T-helper 17 cell (primary cell): ENCODE results near the gene TTR. TPM values are rescaled to one million over a fixed set of nuclear protein-coding genes. Genes with fewer than 3 reads are reported as not detected.

Source experiments
- ATAC-seq: fragments of 150-1000 bp; cut with Tn5 transposase; 2 replicates; pipeline ENCODE4 v1.10.0; 2021; ENCODE audit warnings: mild to moderate bottlenecking, moderate library complexity
- DNase-seq, 3 donors: peaks; one replicate each; pipeline versions ENCODE4 v3.0.0 to v3.0.0-alpha.2; 2020 to 2021
- H3K9me3 ChIP-seq: one replicate; pipeline ENCODE4 v1.7.0; 2013; ENCODE audit warnings: low read length, mild to moderate bottlenecking; ENCODE audit not compliant: control insufficient read depth, poor library complexity, severe bottlenecking
- H3K27ac Mint-ChIP-seq: one replicate; pipeline ENCODE4 v1.8.0; 2022; ENCODE audit warnings: mild to moderate bottlenecking, moderate library complexity, mixed read lengths
- H3K27me3 Mint-ChIP-seq: one replicate; pipeline ENCODE4 v1.8.0; 2022; ENCODE audit warnings: mixed read lengths
- H3K36me3 Mint-ChIP-seq: one replicate; pipeline ENCODE4 v1.8.0; 2022; ENCODE audit warnings: low read depth, mixed read lengths
- H3K4me1 Mint-ChIP-seq: one replicate; pipeline ENCODE4 v1.8.0; 2022; ENCODE audit warnings: mild to moderate bottlenecking, mixed read lengths
- H3K4me3 Mint-ChIP-seq: one replicate; pipeline ENCODE4 v1.8.0; 2022; ENCODE audit warnings: mild to moderate bottlenecking, moderate library complexity, mixed read lengths
- total RNA-seq, 4 donors: library from RNA in 2 of 4; stranded (reverse) in 2 of 4; gene quantifications; one replicate each; pipeline ENCODE4 v1.2.3 and lab custom pipeline; 2022 to 2026

TTR gene
- total RNA-seq, 2 donors from 2014 or later: not detected

- ATAC-seq: no peak
- no peaks in the 10 kb centered on the region for H3K4me1 Mint-ChIP-seq
- H3K4me3 Mint-ChIP-seq: no peak overlapping the region
- H3K9me3 ChIP-seq: no peaks in the 10 kb centered on the region
- no peaks in the 10 kb centered on the region for H3K36me3 Mint-ChIP-seq
- no peak for DNase-seq
- no peak overlapping the region for H3K27ac Mint-ChIP-seq
- peaks cover 30% of the 10 kb centered on the region for H3K27me3 Mint-ChIP-seq
These were observed 18.9 kb downstream of the TTR start for GRCh38 chr18:31610286-31611205.

- H3K4me1 Mint-ChIP-seq: no peaks in the 10 kb centered on the region
- DNase-seq: no peak
- H3K4me3 Mint-ChIP-seq: no peak overlapping the region
- H3K27me3 Mint-ChIP-seq: peaks cover 32% of the 10 kb centered on the region
- no peak for ATAC-seq
- H3K9me3 ChIP-seq: no peaks in the 10 kb centered on the region
- H3K27ac Mint-ChIP-seq: no peak overlapping the region
- no peaks in the 10 kb centered on the region for H3K36me3 Mint-ChIP-seq
These were observed 19.8 kb downstream of the TTR start for GRCh38 chr18:31611511-31611910.

GRCh38 chr18:31612124-31612523 is 20.4 kb downstream of the TTR start:
- H3K27me3 Mint-ChIP-seq: peaks cover 38% of the 10 kb centered on the region
- ATAC-seq: no peak

GRCh38 chr18:31614044-31614443 is 22.4 kb downstream of the TTR start:
- ATAC-seq (no peak), DNase-seq (no peak)
- no peak overlapping the region for H3K27ac Mint-ChIP-seq
- no peaks in the 10 kb centered on the region for H3K36me3 Mint-ChIP-seq
- peaks cover 40% of the 10 kb centered on the region for H3K27me3 Mint-ChIP-seq
- H3K4me1 Mint-ChIP-seq: no peaks in the 10 kb centered on the region
- no peak overlapping the region for H3K4me3 Mint-ChIP-seq
- H3K9me3 ChIP-seq: no peaks in the 10 kb centered on the region

More at GRCh38 chr18:31612124-31612523, 20.4 kb downstream of the TTR start:
- DNase-seq: no peak
- Mint-ChIP-seq H3K36me3 (no peaks in the 10 kb centered on the region), H3K4me3 (no peak overlapping the region), H3K27ac (no peak overlapping the region), H3K4me1 (no peaks in the 10 kb centered on the region)
- no peaks in the 10 kb centered on the region for H3K9me3 ChIP-seq

- Mint-ChIP-seq H3K27ac (no peak overlapping the region), H3K27me3 (peaks cover 21% of the 10 kb centered on the region), H3K36me3 (no peaks in the 10 kb centered on the region), H3K4me3 (no peak overlapping the region), H3K4me1 (no peaks in the 10 kb centered on the region)
- H3K9me3 ChIP-seq: no peaks in the 10 kb centered on the region
- DNase-seq (no peak), ATAC-seq (no peak)
These were observed 24.9 kb downstream of the TTR start for GRCh38 chr18:31616586-31616985.

- no peaks in the 10 kb centered on the region for H3K9me3 ChIP-seq
- Mint-ChIP-seq H3K4me1 (no peaks in the 10 kb centered on the region), H3K27me3 (peaks cover 15% of the 10 kb centered on the region), H3K27ac (no peak overlapping the region), H3K36me3 (no peaks in the 10 kb centered on the region), H3K4me3 (no peak overlapping the region)
- ATAC-seq (no peak), DNase-seq (no peak)
These were observed 25.5 kb downstream of the TTR start for GRCh38 chr18:31617031-31617717.

- no peak for ATAC-seq
- Mint-ChIP-seq H3K36me3 (no peaks in the 10 kb centered on the region), H3K4me1 (no peaks in the 10 kb centered on the region), H3K27ac (no peak overlapping the region), H3K4me3 (no peak overlapping the region), H3K27me3 (peaks cover 14% of the 10 kb centered on the region)
- DNase-seq: no peak
- no peaks in the 10 kb centered on the region for H3K9me3 ChIP-seq
These were observed 27.1 kb downstream of the TTR start for GRCh38 chr18:31618801-31619200.

- Mint-ChIP-seq H3K36me3 (no peaks in the 10 kb centered on the region), H3K27ac (no peak overlapping the region), H3K27me3 (peaks cover 14% of the 10 kb centered on the region), H3K4me1 (no peaks in the 10 kb centered on the region), H3K4me3 (no peak overlapping the region)
- DNase-seq (no peak), ATAC-seq (no peak)
- no peaks in the 10 kb centered on the region for H3K9me3 ChIP-seq
These were observed 27.6 kb downstream of the TTR start for GRCh38 chr18:31619291-31619690.

- peaks cover 4% of the 10 kb centered on the region for H3K27me3 Mint-ChIP-seq
- no peaks in the 10 kb centered on the region for H3K4me1 Mint-ChIP-seq
- H3K36me3 Mint-ChIP-seq: no peaks in the 10 kb centered on the region
- ATAC-seq (no peak), DNase-seq (no peak)
- no peaks in the 10 kb centered on the region for H3K9me3 ChIP-seq
- H3K4me3 Mint-ChIP-seq: no peak overlapping the region
- H3K27ac Mint-ChIP-seq: no peak overlapping the region
These were observed 33.4 kb downstream of the TTR start for GRCh38 chr18:31624892-31625640.

GRCh38 chr18:31626409-31626808 is 34.7 kb downstream of the TTR start:
- Mint-ChIP-seq H3K36me3 (no peaks in the 10 kb centered on the region), H3K27me3 (peaks cover under 1% of the 10 kb centered on the region), H3K4me3 (no peak overlapping the region), H3K27ac (no peak overlapping the region), H3K4me1 (no peaks in the 10 kb centered on the region)
- DNase-seq: no peak
- ATAC-seq: no peak
- H3K9me3 ChIP-seq: no peaks in the 10 kb centered on the region

- Mint-ChIP-seq H3K4me3 (no peak overlapping the region), H3K27ac (no peak overlapping the region), H3K36me3 (no peaks in the 10 kb centered on the region), H3K27me3 (peaks cover 20% of the 10 kb centered on the region), H3K4me1 (no peaks in the 10 kb centered on the region)
- DNase-seq (no peak), ATAC-seq (no peak)
- H3K9me3 ChIP-seq: no peaks in the 10 kb centered on the region
These were observed 38.9 kb downstream of the TTR start for GRCh38 chr18:31630549-31630948.

GRCh38 chr18:31631526-31631925 is 39.8 kb downstream of the TTR start:
- DNase-seq: no peak
- no peaks in the 10 kb centered on the region for H3K36me3 Mint-ChIP-seq

GRCh38 chr18:31632356-31632755 is 40.7 kb downstream of the TTR start:
- H3K4me3 Mint-ChIP-seq: no peak overlapping the region
- peaks cover 23% of the 10 kb centered on the region for H3K27me3 Mint-ChIP-seq
- no peaks in the 10 kb centered on the region for H3K9me3 ChIP-seq
- no peaks in the 10 kb centered on the region for H3K36me3 Mint-ChIP-seq
- DNase-seq (no peak), ATAC-seq (no peak)
- H3K27ac Mint-ChIP-seq: no peak overlapping the region
- H3K4me1 Mint-ChIP-seq: no peaks in the 10 kb centered on the region

More at GRCh38 chr18:31631526-31631925, 39.8 kb downstream of the TTR start:
- no peaks in the 10 kb centered on the region for H3K9me3 ChIP-seq
- no peak overlapping the region for H3K27ac Mint-ChIP-seq
- no peak for ATAC-seq
- H3K27me3 Mint-ChIP-seq: peaks cover 20% of the 10 kb centered on the region
- H3K4me3 Mint-ChIP-seq: no peak overlapping the region
- no peaks in the 10 kb centered on the region for H3K4me1 Mint-ChIP-seq
